Stomach (tissue), 4 donors: Measurements from ENCODE around the gene WNK2.

ENCODE experiments used
- CTCF ChIP-seq, 7 experiments: fragments of 450-650 bp in 4 of 7; fragments of 200-600 bp in 3 of 7; sonication (generic) in 3 of 7; IDR thresholded peaks; one replicate each; pipeline ENCODE4 v1.5.1; 2016 to 2019; ENCODE audit warnings: antibody characterized with exemption in 7 of 7, control low read depth in 2 of 7, mild to moderate bottlenecking in 1 of 7
- POLR2A ChIP-seq, 4 donors: fragments of 450-650 bp; IDR thresholded peaks; one replicate each; pipeline ENCODE4 v1.6.1; 2016; ENCODE audit warnings: antibody characterized with exemption in 4 of 4, control low read depth in 2 of 4, mild to moderate bottlenecking in 1 of 4, moderate library complexity in 1 of 4

DNA sequence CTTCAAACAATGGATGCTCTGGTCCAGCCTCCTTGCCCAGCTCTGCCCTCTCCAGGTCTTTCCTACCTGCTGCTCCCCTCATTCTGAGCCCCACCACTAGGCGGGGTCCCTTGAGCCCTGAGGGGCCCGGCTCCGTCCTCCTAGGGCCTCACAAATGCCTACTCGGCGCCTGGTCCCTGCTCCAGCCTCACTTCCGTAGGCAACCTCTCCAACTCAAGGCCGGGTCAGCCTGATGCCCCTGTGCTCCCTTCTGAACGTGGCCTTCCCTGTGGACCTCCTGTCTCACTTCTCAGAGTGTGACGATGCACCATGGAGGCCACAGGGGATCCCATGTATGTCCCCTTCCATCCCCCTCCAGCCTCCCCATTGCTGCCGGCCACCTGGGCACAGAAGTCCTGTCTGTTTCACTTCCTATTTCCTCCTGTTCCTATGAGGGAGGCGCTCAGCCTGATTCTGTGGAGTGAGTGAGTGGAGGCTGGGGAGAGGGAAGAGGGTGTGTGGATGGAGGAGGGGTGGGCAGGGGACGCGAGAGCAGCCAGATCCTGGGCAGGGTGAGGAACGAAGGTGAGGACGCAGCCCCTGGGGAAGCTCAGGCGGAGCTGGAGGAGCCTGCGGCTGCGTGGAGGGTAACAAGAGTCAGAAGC, 140.4 kb downstream of the WNK2 start:
- TF ChIP-seq CTCF (IDR thresholded peaks at IDR 0.05) (no peak), POLR2A (IDR thresholded peaks at IDR 0.05) (no peak)
